ENCODE results near the gene COL15A1. TPM values are rescaled to one million over a fixed set of nuclear protein-coding genes. Genes with fewer than 3 reads are reported as not detected.

COL15A1 gene
- total RNA-seq, 1 experiment from 2014 or later = 0.04 TPM

GRCh38 chr9:99069075-99069474 lies 125.4 kb downstream of the COL15A1 start:
- intact Hi-C loops (cut with micrococcal nuclease; ENCODE audit: unreplicated experiment) = no loop called here
- CTCF ChIA-PET = no interaction called here
- peaks cover 8% of the 10 kb centered on the region for H3K4me1 ChIP-seq (ENCODE audit: insufficient read depth, low read length, poor library complexity, severe bottlenecking)
- H3K36me3 ChIP-seq (ENCODE audit: insufficient read depth, low read length, poor library complexity, severe bottlenecking) = no peaks in the 10 kb centered on the region
- POLR2A ChIA-PET (ENCODE audit: low non-redundant PET) = no interaction called here
- no peak overlapping the region for H3K27ac ChIP-seq (ENCODE audit: low read depth, low read length, poor library complexity, severe bottlenecking)
- BruUV-seq (replicated peaks) = no TSS peak
- DNase-seq (ENCODE audit: low spot score) = no peak
- peaks cover 2% of the 10 kb centered on the region for H3K27me3 ChIP-seq (replicated peaks; ENCODE audit: insufficient read depth, low read depth, low read length, poor library complexity)
- no peak overlapping the region for H3K4me3 ChIP-seq (ENCODE audit: low read depth, low read length, poor library complexity, severe bottlenecking)
- no peak for TF ChIP-seq EZH2 (IDR thresholded peaks at IDR 0.05; ENCODE audit: borderline replicate concordance, low read depth, low read length, poor library complexity, severe bottlenecking)
- TF ChIP-seq, protein P1, sequence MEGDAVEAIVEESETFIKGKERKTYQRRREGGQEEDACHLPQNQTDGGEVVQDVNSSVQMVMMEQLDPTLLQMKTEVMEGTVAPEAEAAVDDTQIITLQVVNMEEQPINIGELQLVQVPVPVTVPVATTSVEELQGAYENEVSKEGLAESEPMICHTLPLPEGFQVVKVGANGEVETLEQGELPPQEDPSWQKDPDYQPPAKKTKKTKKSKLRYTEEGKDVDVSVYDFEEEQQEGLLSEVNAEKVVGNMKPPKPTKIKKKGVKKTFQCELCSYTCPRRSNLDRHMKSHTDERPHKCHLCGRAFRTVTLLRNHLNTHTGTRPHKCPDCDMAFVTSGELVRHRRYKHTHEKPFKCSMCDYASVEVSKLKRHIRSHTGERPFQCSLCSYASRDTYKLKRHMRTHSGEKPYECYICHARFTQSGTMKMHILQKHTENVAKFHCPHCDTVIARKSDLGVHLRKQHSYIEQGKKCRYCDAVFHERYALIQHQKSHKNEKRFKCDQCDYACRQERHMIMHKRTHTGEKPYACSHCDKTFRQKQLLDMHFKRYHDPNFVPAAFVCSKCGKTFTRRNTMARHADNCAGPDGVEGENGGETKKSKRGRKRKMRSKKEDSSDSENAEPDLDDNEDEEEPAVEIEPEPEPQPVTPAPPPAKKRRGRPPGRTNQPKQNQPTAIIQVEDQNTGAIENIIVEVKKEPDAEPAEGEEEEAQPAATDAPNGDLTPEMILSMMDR (conservative IDR thresholded peaks at IDR 0.05; ENCODE audit: low read depth, low read length) = no peak
- no peaks in the 10 kb centered on the region for H3K9me3 ChIP-seq (ENCODE audit: low read depth, low read length, poor library complexity, severe bottlenecking)

- H3K27ac ChIP-seq (ENCODE audit: low read depth, low read length, poor library complexity, severe bottlenecking) = no peak overlapping the region
- no peak for TF ChIP-seq EZH2 (IDR thresholded peaks at IDR 0.05; ENCODE audit: borderline replicate concordance, low read depth, low read length, poor library complexity, severe bottlenecking)
- TF ChIP-seq, protein P1 (conservative IDR thresholded peaks at IDR 0.05; ENCODE audit: low read depth, low read length) = no peak
- H3K4me3 ChIP-seq (ENCODE audit: low read depth, low read length, poor library complexity, severe bottlenecking) = no peak overlapping the region
- ChIA-PET CTCF (no interaction called here), POLR2A (ENCODE audit: low non-redundant PET) (no interaction called here)
- no peaks in the 10 kb centered on the region for H3K36me3 ChIP-seq (ENCODE audit: insufficient read depth, low read length, poor library complexity, severe bottlenecking)
- BruUV-seq (replicated peaks) = no TSS peak
- intact Hi-C loops (cut with micrococcal nuclease; ENCODE audit: unreplicated experiment) = no loop called here
- no peaks in the 10 kb centered on the region for H3K9me3 ChIP-seq (ENCODE audit: low read depth, low read length, poor library complexity, severe bottlenecking)
- no peaks in the 10 kb centered on the region for H3K27me3 ChIP-seq (replicated peaks; ENCODE audit: insufficient read depth, low read depth, low read length, poor library complexity)
- peak; percentile 31 for DNase-seq (ENCODE audit: low spot score)
- H3K4me1 ChIP-seq (ENCODE audit: insufficient read depth, low read length, poor library complexity, severe bottlenecking) = peaks cover 8% of the 10 kb centered on the region
Measured at GRCh38 chr9:99069546-99069945, 125.8 kb downstream of the COL15A1 start.

GRCh38 chr9:99070681-99071080 lies 127.0 kb downstream of the COL15A1 start:
- CTCF ChIA-PET = no interaction called here
- no TSS peak for BruUV-seq (replicated peaks)
- DNase-seq (ENCODE audit: low spot score) = peak; percentile 4
- no peaks in the 10 kb centered on the region for H3K27me3 ChIP-seq (replicated peaks; ENCODE audit: insufficient read depth, low read depth, low read length, poor library complexity)
- peaks cover 8% of the 10 kb centered on the region for H3K4me1 ChIP-seq (ENCODE audit: insufficient read depth, low read length, poor library complexity, severe bottlenecking)
- POLR2A ChIA-PET (ENCODE audit: low non-redundant PET) = no interaction called here
- no peaks in the 10 kb centered on the region for H3K36me3 ChIP-seq (ENCODE audit: insufficient read depth, low read length, poor library complexity, severe bottlenecking)
- no peak for TF ChIP-seq EZH2 (IDR thresholded peaks at IDR 0.05; ENCODE audit: borderline replicate concordance, low read depth, low read length, poor library complexity, severe bottlenecking)
- TF ChIP-seq, protein P1 (conservative IDR thresholded peaks at IDR 0.05; ENCODE audit: low read depth, low read length) = no peak
- H3K27ac ChIP-seq (ENCODE audit: low read depth, low read length, poor library complexity, severe bottlenecking) = no peak overlapping the region
- no peak overlapping the region for H3K4me3 ChIP-seq (ENCODE audit: low read depth, low read length, poor library complexity, severe bottlenecking)
- no peaks in the 10 kb centered on the region for H3K9me3 ChIP-seq (ENCODE audit: low read depth, low read length, poor library complexity, severe bottlenecking)
- intact Hi-C loops (cut with micrococcal nuclease; ENCODE audit: unreplicated experiment) = no loop called here

All from A673 (cell line).